ENCODE measurements around the gene ZNF141. TPM values are rescaled to one million over a fixed set of nuclear protein-coding genes. Genes with fewer than 3 reads are reported as not detected.

Gene ZNF141
- total and polyA plus RNA-seq, 11 donors: 2.6 to 12.5 (median 5.8) TPM

GRCh38 chr4:304969-305680 lies 32.5 kb upstream of the ZNF141 start, which contains the start of gene ZNF732:
Gene ZNF732, minus strand, starts transcription at chr4:305474. Its CDS starts 164 bp downstream, at chr4:305310.
- Histone ChIP-seq H3K4me1 (peaks cover 0 to 13% (median 0%) of the 10 kb centered on the region in 12 donors), H3K36me3 (no peaks in the 10 kb centered on the region), H3K9me3 (peaks cover 0 to 35% (median 0%) of the 10 kb centered on the region in 12 donors), H3K4me3 (peak within 1 kb of the TSS; percentile 7 to 55 (median 50)), H3K27me3 (peaks cover 0 to 26% (median 8%) of the 10 kb centered on the region in 9 donors), H3K27ac (no peak within 1 kb of the TSS)
- peak; percentile 37 to 99 (median 92) for ATAC-seq
- intact Hi-C loops (cut with DNase I): no loop called here
- DNase-seq: peak; percentile 39 to 62 (median 50)
- 1 to 3% (median 2%) methylated on average over 30 to 53 of the region's 53 CpGs for WGBS, 4 donors
- TF ChIP-seq CTCF (IDR thresholded peaks at IDR 0.05): no peak
- no peak for TF ChIP-seq POLR2A (IDR thresholded peaks at IDR 0.05)

GRCh38 chr4:306551-306961 lies 31.1 kb upstream of the ZNF141 start:
- DNase-seq (no peak), ATAC-seq (no peak)
- H3K9me3 ChIP-seq: peaks cover 0 to 45% (median 0%) of the 10 kb centered on the region in 12 donors
- peaks cover 0 to 26% (median 8%) of the 10 kb centered on the region in 9 donors for H3K27me3 ChIP-seq
- peaks cover 0 to 13% (median 0%) of the 10 kb centered on the region in 12 donors for H3K4me1 ChIP-seq
- TF ChIP-seq CTCF (IDR thresholded peaks at IDR 0.05): no peak
- TF ChIP-seq POLR2A (IDR thresholded peaks at IDR 0.05): no peak
- H3K36me3 ChIP-seq: no peaks in the 10 kb centered on the region
- H3K4me3 ChIP-seq: no peak overlapping the region
- H3K27ac ChIP-seq: no peak overlapping the region
- intact Hi-C loops (cut with DNase I): no loop called here
- WGBS, 4 donors: 78 to 93% (median 88%) methylated on average over 3 of the region's 3 CpGs

- TF ChIP-seq POLR2A (IDR thresholded peaks at IDR 0.05) (no peak), CTCF (IDR thresholded peaks at IDR 0.05) (no peak)
- intact Hi-C loops (cut with DNase I): no loop called here
- peaks cover 0 to 39% (median 0%) of the 10 kb centered on the region in 12 donors for H3K9me3 ChIP-seq
- H3K36me3 ChIP-seq: no peaks in the 10 kb centered on the region
- H3K4me3 ChIP-seq: no peak overlapping the region
- WGBS, 4 donors: 76 to 89% (median 84%) methylated on average over 1 of the region's 1 CpG
- H3K27me3 ChIP-seq: peaks cover 0 to 15% (median 0%) of the 10 kb centered on the region in 9 donors
- ATAC-seq (no peak), DNase-seq (no peak)
- H3K27ac ChIP-seq: no peak overlapping the region
- H3K4me1 ChIP-seq: peaks cover 0 to 9% (median 0%) of the 10 kb centered on the region in 12 donors
Measured at GRCh38 chr4:309807-310206, 27.8 kb upstream of the ZNF141 start.

GRCh38 chr4:314296-314903 lies 23.2 kb upstream of the ZNF141 start:
- peaks cover 0 to 31% (median 0%) of the 10 kb centered on the region in 12 donors for H3K9me3 ChIP-seq
- TF ChIP-seq POLR2A (IDR thresholded peaks at IDR 0.05): no peak
- no peak for TF ChIP-seq CTCF (IDR thresholded peaks at IDR 0.05)
- no peaks in the 10 kb centered on the region for H3K4me1 ChIP-seq
- DNase-seq: no peak
- H3K36me3 ChIP-seq: no peaks in the 10 kb centered on the region
- no peak overlapping the region for H3K27ac ChIP-seq
- H3K27me3 ChIP-seq: no peaks in the 10 kb centered on the region
- H3K4me3 ChIP-seq: no peak overlapping the region
- no peak for ATAC-seq
- intact Hi-C loops (cut with DNase I): no loop called here
- 60 to 85% (median 76%) methylated on average over 1 of the region's 1 CpG for WGBS, 4 donors

Measured in heart left ventricle (tissue), 16 donors.